ENCODE results near the gene MAEA. TPM values are rescaled to one million over a fixed set of nuclear protein-coding genes. Genes with fewer than 3 reads are reported as not detected.

MAEA gene
- total and polyA plus RNA-seq, 9 of the 15 experiments (the other 6 are each of a cell fraction or from before 2014, with no cell fraction given) = 2.1 to 86.5 (median 45.0) TPM

- 0 out of 2 replicates have a peak, but pooled peaks have one; percentile 49 for TF ChIP-seq PREB (CRISPR knock-in tag; IDR thresholded peaks at IDR 0.05)
- 0 out of 2 replicates have a peak, but pooled peaks have one; percentile 1 for TF ChIP-seq CEBPG (CRISPR knock-in tag; IDR thresholded peaks at IDR 0.05)
- no peak for TF ChIP-seq CEBPG (tag; conservative IDR thresholded peaks at IDR 0.05 in 1 of 2, IDR thresholded peaks at IDR 0.05 in 1 of 2)
- TF ChIP-seq, protein P1, sequence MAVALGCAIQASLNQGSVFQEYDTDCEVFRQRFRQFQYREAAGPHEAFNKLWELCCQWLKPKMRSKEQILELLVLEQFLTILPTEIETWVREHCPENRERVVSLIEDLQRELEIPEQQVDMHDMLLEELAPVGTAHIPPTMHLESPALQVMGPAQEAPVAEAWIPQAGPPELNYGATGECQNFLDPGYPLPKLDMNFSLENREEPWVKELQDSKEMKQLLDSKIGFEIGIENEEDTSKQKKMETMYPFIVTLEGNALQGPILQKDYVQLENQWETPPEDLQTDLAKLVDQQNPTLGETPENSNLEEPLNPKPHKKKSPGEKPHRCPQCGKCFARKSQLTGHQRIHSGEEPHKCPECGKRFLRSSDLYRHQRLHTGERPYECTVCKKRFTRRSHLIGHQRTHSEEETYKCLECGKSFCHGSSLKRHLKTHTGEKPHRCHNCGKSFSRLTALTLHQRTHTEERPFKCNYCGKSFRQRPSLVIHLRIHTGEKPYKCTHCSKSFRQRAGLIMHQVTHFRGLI (CRISPR knock-in tag; IDR thresholded peaks at IDR 0.05) = peak; percentile 77; the same call in 1 of the 2 replicates
- no peak for TF ChIP-seq RBM17 (IDR thresholded peaks at IDR 0.05; ENCODE audit: borderline replicate concordance, low read depth, low read length)
- no peak for TF ChIP-seq TEAD4 (IDR thresholded peaks at IDR 0.05; ENCODE audit: low read length)
- 0 out of 2 replicates have a peak, but pooled peaks have one; percentile 30 for TF ChIP-seq TEAD4 (CRISPR knock-in tag; IDR thresholded peaks at IDR 0.05; ENCODE audit: borderline replicate concordance)
- TF ChIP-seq PURB (CRISPR knock-in tag; IDR thresholded peaks at IDR 0.05; ENCODE audit: low read depth) = no peak
- no peak for TF ChIP-seq ZFP91 (CRISPR knock-in tag; IDR thresholded peaks at IDR 0.05)
- TF ChIP-seq YY1 (IDR thresholded peaks at IDR 0.05; ENCODE audit: borderline replicate concordance in 1 of 3, control insufficient read depth in 1 of 3, extremely low read depth in 1 of 3, insufficient read depth in 3 of 3, insufficient read length in 1 of 3, insufficient replicate concordance in 2 of 3, low read depth in 1 of 3, low read length in 2 of 3) = peak in 1 of 3 experiments; percentile 1
- TF ChIP-seq, protein P2, sequence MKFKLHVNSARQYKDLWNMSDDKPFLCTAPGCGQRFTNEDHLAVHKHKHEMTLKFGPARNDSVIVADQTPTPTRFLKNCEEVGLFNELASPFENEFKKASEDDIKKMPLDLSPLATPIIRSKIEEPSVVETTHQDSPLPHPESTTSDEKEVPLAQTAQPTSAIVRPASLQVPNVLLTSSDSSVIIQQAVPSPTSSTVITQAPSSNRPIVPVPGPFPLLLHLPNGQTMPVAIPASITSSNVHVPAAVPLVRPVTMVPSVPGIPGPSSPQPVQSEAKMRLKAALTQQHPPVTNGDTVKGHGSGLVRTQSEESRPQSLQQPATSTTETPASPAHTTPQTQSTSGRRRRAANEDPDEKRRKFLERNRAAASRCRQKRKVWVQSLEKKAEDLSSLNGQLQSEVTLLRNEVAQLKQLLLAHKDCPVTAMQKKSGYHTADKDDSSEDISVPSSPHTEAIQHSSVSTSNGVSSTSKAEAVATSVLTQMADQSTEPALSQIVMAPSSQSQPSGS (CRISPR knock-in tag; IDR thresholded peaks at IDR 0.05) = no peak
- TF ChIP-seq CXXC5 (CRISPR knock-in tag; IDR thresholded peaks at IDR 0.05) = no peak
- TF ChIP-seq, protein P3, sequence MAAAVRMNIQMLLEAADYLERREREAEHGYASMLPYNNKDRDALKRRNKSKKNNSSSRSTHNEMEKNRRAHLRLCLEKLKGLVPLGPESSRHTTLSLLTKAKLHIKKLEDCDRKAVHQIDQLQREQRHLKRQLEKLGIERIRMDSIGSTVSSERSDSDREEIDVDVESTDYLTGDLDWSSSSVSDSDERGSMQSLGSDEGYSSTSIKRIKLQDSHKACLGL (CRISPR knock-in tag; IDR thresholded peaks at IDR 0.05; ENCODE audit: borderline replicate concordance, poor library complexity, severe bottlenecking) = peak; percentile 9
- TF ChIP-seq UBTF (IDR thresholded peaks at IDR 0.05; ENCODE audit: borderline replicate concordance in 1 of 2, low read depth in 2 of 2, low read length in 2 of 2) = peak; percentile 90 to 93
Observed at GRCh38 chr4:1347410-1347864, 57.7 kb downstream of the MAEA start (continued).
